Activated CD4-positive, alpha-beta T cell treated with anti-CD3 and anti-CD28 coated beads, Interleukin-2, amount 50 U/mL, for 1 hour (primary cell): ENCODE data around the gene SHISAL1.

ENCODE experiments used
- DNase-seq: peaks from one replicate; pipeline ENCODE4 v3.0.0-alpha.2; 2020

Gene SHISAL1

DNA sequence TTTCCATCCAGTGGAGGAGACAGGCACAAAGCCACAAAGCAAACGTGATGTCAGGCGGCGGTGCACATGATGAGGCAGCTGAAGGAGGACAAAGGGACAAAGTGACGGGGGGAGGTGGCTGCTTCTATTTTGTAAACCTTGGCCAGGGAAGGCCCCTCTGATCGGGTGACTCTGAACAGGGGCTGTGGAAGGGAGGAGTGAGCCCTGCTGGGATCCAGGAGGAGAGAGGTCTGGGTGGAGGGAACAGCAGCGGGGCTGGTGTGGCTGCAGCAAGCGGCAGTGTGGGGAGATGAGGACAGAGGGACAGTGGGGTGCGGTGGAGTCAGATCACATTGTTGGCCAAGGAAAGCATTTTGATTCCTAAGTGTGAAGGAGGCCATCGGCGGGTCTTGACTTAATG, 36.7 kb downstream of the SHISAL1 start:
- DNase-seq, result no peak

- DNase-seq, result no peak
These were observed 37.1 kb downstream of the SHISAL1 start for GRCh38 chr22:44275631-44275995.

GRCh38 chr22:44274918-44275630, 37.7 kb downstream of the SHISAL1 start:
- DNase-seq, result no peak

- no peak for DNase-seq
These were observed 39.6 kb downstream of the SHISAL1 start for GRCh38 chr22:44273175-44273574.

DNA sequence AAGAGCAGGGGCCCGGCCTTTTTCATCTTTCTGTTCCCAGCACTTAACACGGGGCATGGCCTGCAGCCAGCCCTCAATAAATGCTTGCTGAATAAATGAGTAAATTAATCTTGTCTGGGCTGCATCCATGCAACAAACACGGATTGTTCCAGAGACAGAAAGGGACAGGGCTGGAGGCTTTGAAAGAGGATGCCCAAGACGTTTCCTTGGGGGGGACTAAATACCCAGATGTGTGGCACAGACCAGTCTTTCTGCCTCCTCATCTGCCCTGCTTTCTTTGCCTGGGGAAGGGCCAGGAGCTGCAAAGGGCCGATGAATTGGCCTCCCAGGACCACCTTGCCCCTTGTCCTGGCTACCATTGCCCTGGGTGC, 40.4 kb downstream of the SHISAL1 start:
- DNase-seq, result no peak

DNA sequence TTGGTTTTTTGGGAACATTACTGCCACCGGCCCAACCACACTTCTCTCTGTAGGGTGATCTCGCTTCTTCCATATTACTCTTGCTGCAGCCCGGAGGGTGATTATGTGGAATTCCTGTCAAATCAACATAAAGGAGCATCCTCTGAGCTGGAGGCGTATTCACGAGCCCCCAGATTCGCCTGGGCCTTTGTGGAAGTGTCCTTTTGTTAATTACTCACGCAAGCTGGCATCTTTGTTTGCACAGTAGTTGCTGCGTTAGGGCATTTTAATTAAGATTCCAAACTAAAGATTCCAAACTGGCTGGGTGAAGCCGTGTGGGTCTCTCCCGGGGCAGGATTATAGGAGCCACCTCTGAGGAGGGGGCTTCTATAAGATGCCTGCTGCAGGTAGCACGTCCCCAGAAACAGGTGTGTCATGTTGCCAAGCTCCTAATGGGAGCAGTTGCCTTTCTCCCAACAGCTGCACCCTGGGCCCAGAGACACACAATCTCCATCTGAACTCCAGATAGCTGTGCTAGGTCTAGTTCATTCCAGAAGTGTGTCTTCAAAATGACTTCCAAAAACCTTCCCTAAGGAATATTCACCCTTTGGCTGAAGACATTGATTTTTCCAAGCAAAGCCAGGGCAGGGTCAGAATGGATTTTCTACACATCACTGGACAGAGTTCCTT, 40.9 kb downstream of the SHISAL1 start:
- no peak for DNase-seq

DNA sequence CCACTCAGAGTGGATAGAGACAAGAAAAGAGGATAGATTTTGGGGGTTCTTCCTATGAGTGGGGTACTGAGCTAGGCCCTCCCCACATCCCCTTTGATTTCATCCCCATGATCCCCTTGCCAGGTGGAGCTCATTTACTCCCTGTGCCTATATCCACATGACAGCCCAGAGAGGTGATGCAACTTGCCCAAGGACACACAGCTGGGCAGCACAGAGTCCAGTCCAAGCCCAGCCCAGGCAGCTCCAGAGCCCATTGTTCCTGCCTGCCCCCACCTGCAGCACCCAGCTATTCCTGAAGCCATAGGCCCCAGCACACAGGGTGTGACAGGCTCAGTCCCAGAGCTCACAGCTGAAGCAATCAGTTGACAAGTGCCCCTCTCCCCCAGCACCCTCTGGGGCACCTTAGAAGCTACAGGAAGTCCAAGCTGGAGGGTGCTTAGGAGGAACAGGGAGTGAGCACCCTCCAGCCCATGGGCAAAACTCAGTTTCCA, 41.7 kb downstream of the SHISAL1 start:
- no peak for DNase-seq

DNA sequence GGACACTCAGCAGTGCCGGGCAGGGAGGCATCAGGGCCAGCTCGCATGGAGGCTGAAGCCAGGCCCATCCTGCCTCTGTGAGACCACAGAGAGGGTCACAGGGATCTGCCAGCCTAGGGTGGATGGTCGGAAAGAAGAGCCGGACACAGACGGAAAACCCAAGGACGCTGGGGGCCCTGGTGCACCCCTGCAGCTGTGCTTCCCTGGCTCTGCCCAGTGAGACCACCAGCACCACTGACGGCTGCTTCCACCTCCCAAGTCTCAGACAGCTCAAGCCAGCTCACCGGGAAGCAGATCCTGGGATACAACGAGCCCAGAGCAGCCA, 42.2 kb downstream of the SHISAL1 start:
- DNase-seq, result no peak

DNA sequence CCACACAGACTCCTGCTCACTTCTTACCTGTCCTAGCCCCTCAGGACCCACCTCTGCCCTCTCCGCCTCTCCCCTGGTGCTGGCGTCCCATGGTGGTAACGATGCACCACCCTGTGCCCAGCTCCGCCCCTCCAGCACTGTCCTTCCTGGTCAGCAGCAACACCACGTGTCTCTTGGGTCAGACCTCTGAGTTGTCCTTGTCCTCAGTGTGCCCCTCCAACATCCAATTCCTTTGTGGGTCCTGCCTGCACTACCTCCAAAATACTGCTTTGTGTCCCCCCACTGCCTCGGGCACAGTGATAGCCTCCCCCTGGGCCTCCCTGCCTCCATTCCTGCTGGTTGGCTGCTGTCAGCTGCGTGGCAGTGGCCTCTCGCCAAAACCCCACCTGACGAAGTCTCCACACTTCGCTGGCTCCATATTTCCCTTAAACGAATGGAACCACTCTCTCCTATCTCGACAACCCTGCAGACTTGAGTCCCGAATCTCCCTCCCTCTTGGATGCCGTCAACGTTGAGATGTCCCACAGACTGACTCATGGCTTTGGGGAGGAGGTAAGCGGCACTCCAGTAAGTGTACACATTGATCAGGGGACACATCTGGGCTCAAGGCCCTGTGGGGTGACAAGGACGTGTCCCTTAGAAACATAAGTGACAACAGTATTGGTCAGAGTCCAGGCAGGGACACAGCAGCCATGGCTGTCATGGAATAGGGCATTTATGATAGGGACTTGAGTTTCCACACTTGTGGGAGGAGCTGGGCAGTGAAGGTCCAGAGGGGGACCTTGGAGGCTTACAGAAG, 42.8 kb downstream of the SHISAL1 start:
- no peak for DNase-seq

DNA sequence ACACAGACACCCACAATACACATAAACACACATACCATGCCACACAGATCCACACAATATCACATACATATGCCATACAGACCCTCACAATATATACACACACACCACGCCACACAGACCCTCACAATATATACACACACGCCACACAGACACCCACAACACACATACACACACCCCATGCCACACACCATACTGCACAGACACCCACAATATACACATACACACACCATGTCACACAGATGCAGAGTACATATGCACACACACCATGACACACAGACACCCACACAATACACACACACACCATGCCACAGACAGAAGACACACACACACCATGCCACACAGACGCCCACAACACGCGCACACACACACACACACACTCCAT, 43.6 kb downstream of the SHISAL1 start:
- no peak for DNase-seq

- DNase-seq, result no peak
These were observed 44.2 kb downstream of the SHISAL1 start for GRCh38 chr22:44268431-44269116.

GRCh38 chr22:44267856-44268255, 44.9 kb downstream of the SHISAL1 start:
- DNase-seq, result no peak

- no peak for DNase-seq
These were observed 45.7 kb downstream of the SHISAL1 start for GRCh38 chr22:44266796-44267760.

GRCh38 chr22:44263547-44263946, 49.2 kb downstream of the SHISAL1 start:
- no peak for DNase-seq

- no peak for DNase-seq
These were observed 50.7 kb downstream of the SHISAL1 start for GRCh38 chr22:44261861-44262595.

DNA sequence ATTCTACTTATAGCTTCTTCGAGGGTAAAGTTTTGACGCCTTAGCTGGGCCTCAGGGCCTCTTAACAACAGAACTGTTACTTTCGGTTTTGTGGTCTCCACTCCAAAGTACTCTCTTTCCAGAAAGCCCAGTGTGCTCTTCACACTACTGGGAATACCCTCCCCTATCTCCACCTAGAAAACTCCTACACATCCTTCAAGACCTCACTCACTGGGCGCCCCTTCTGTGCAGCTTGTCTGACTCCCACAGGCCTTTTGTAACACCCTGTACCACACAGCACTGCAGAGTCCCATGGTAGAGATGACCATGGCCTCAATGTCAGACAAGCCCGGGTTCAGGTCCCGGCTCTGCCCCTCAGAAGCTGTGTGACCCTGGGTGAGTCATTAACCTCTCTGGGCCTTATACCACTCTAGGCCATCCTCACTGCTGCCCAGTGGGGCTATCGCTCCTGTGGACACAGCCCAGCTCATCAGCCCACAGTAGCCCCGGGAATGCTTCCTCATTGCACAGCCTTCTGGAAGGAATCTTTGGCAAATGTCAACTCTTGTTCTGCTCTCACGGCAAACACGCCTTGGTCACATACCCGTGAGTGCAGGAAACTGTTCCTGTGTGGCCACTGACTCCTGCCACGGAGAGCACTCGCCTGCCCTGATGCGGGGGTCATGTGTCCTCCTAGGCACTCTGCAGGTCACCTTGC, 51.4 kb downstream of the SHISAL1 start:
- DNase-seq, result no peak

DNA sequence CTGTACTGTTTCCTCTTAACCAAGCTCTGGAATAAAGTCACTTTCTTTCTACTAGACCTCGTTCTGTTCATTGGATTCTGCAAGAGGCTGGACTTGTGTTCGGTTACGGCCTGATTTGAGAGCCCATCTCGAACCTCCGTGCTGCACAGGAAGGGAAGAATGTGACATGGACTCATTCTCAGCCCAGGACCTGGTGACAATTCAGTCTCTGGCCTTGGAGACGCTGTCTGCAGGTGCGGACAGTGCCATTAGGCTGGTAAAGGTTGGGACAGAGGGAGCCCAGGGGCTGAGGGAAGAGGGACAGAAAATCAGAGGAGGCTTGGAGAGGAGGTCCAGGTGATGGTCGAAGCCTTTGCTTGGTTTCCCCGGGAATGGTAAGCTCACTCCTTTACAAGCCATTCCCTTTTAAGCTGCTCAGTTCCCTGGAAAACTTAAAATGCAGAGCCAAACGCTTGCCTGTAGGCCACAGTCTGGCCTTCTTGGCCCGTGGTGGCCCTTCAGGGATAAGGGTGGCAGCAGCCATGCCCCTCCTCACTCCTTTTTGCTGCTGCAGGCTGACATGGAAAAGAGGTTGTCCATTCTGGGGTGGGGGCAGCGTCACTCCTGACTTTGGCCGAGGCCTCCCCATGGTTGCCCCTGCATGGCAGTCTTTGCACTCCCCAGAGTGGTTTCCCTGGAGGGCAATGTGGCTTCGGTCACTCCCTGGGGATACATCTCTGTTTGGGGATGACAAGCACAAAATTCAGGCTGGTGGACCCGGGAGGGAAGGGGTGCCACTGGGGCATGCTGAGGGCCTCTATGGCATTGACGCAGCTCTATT, 52.3 kb downstream of the SHISAL1 start:
- DNase-seq, result no peak

GRCh38 chr22:44259366-44260215, 53.2 kb downstream of the SHISAL1 start:
- no peak for DNase-seq
